Fibroblast of pulmonary artery (primary cell): Measurements from ENCODE around the gene C2orf49.

Experiments used
- DNase-seq: peaks from one replicate; pipeline ENCODE4 v3.0.0-alpha.2; 2010; ENCODE audit warnings: low read depth
- H3K4me3 ChIP-seq: replicated peaks from 2 replicates; pipeline ENCODE4 v1.5.1; 2011; ENCODE audit warnings: low read depth, mild to moderate bottlenecking, control low read depth, low read length, moderate library complexity
- TF ChIP-seq, protein P1 (sequence below): IDR thresholded peaks from 2 replicates; pipeline ENCODE4 v1.5.1; 2011; ENCODE audit warnings: mild to moderate bottlenecking, control low read depth, low read length, inconsistent platforms; ENCODE audit errors: missing control alignments

The C2orf49 gene

DNA sequence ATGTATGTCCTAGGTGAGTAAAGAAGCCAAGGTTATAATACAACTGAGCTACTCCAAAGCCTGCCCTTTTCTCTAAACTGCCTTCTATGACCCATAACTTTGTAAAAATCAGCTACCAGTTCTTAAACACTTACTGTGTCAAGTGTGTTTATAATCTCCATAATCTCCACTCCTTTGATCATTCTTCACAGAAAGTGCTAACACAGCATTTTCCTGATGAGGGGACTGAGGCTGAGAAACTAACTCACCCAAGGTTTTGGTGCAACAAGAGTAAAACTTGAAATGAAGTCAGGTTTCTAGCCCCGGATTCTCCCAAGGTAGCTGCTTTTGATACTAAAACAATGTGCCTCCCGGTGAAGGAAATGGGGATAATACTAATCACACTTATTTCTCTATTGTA is 1.9 kb upstream of the C2orf49 start:
- TF ChIP-seq, protein P1, sequence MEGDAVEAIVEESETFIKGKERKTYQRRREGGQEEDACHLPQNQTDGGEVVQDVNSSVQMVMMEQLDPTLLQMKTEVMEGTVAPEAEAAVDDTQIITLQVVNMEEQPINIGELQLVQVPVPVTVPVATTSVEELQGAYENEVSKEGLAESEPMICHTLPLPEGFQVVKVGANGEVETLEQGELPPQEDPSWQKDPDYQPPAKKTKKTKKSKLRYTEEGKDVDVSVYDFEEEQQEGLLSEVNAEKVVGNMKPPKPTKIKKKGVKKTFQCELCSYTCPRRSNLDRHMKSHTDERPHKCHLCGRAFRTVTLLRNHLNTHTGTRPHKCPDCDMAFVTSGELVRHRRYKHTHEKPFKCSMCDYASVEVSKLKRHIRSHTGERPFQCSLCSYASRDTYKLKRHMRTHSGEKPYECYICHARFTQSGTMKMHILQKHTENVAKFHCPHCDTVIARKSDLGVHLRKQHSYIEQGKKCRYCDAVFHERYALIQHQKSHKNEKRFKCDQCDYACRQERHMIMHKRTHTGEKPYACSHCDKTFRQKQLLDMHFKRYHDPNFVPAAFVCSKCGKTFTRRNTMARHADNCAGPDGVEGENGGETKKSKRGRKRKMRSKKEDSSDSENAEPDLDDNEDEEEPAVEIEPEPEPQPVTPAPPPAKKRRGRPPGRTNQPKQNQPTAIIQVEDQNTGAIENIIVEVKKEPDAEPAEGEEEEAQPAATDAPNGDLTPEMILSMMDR, result no peak
- no peak overlapping the region for H3K4me3 ChIP-seq
- DNase-seq, result no peak

- TF ChIP-seq, protein P1, result no peak
- H3K4me3 ChIP-seq, result peak overlapping the region; percentile 86
- DNase-seq, result no peak
These were observed 586 bp upstream of the C2orf49 start for GRCh38 chr2:105336786-105337121.

GRCh38 chr2:105338020-105338385 is 663 bp downstream of the C2orf49 start:
- TF ChIP-seq, protein P1, result no peak
- peak overlapping the region; percentile 86 for H3K4me3 ChIP-seq
- DNase-seq, result no peak

GRCh38 chr2:105339414-105339813 is 2.1 kb downstream of the C2orf49 start:
- TF ChIP-seq, protein P1, result no peak
- no peak for DNase-seq
- H3K4me3 ChIP-seq, result no peak overlapping the region

GRCh38 chr2:105344704-105345345 is 7.5 kb downstream of the C2orf49 start:
- TF ChIP-seq, protein P1, result peak; percentile 38
- peak; percentile 65 for DNase-seq
- H3K4me3 ChIP-seq, result no peak overlapping the region

DNA sequence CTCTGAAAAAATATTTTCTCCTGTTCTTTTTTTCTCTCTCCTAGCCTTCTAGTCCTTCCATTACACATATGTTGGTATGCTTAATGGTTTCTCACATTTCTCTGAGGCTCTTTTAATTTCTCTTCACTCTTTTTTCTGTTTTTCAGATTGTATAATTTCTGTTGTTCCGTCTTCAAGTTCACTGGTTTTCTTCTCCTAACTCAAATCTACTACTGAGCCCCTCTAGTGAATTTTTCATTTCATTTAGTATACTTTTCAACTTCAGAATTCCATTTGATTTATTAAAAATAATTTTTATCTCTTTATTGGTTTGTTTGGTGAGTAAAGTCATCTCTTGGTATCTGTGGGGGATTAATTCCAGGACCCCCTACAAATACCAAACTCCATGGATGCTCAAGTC is 19.8 kb downstream of the C2orf49 start:
- no peak for DNase-seq
- H3K4me3 ChIP-seq, result no peak overlapping the region
- TF ChIP-seq, protein P1, result no peak

GRCh38 chr2:105358593-105358992 is 21.3 kb downstream of the C2orf49 start:
- TF ChIP-seq, protein P1, result no peak
- no peak overlapping the region for H3K4me3 ChIP-seq
- DNase-seq, result no peak
